A549 (cell line): Measurements from ENCODE around the gene HRH1. TPM values are rescaled to one million over a fixed set of nuclear protein-coding genes. Genes with fewer than 3 reads are reported as not detected.

Source experiments
- ATAC-seq, 2 experiments: fragments of 200-7000 bp in 1 of 2; fragments of >200 bp in 1 of 2; cut with Nextera tagmentation in 1 of 2; cut with Tn5 transposase in 1 of 2; 3 replicates each; pipeline versions ENCODE4 v1.8.0 to v1.9.1; 2018 to 2020; ENCODE audit warnings: mild to moderate bottlenecking in 1 of 2, moderate library complexity in 1 of 2
- CTCF ChIA-PET: fragments of 300-600 bp; sonication (Branson Sonifier 250); formaldehyde crosslinking; extraction: SDS; loops from one replicate; lab custom pipeline; 2021; ENCODE audit warnings: antibody characterized with exemption, inconsistent platforms; lab: Yijun Ruan, JAX
- POLR2A ChIA-PET: fragments of 350-600 bp; formaldehyde crosslinking; extraction: SDS; loops from one replicate; lab custom pipeline; 2021; ENCODE audit warnings: antibody characterized with exemption, inconsistent platforms; lab: Yijun Ruan, JAX
- DNase-seq, 2 experiments: peaks; one replicate each; pipeline versions ENCODE4 v3.0.0 to v3.0.0-alpha.2; 2011 to 2016; ENCODE audit warnings: low read depth in 1 of 2, low spot score in 1 of 2
- FAIRE-seq: peaks from 2 replicates; lab custom pipeline; 2011; peaks lifted over from hg19 to GRCh38; lab: Jason Lieb, UNC
- H3K27ac ChIP-seq, 2 experiments: fragments of >200 bp; sonication (Bioruptor Twin); formaldehyde crosslinking; 3 replicates each; pipeline ENCODE4 v1.5.1; 2016 to 2017
- H3K4me1 ChIP-seq: fragments of >200 bp; sonication (Bioruptor Twin); formaldehyde crosslinking; 3 replicates; pipeline ENCODE4 v1.6.1; 2016
- H3K4me2 ChIP-seq: fragments of >200 bp; sonication (Bioruptor Twin); formaldehyde crosslinking; 3 replicates; pipeline ENCODE4 v1.6.1; 2016
- H3K4me3 ChIP-seq: fragments of >200 bp; sonication (Bioruptor Twin); formaldehyde crosslinking; 3 replicates; pipeline ENCODE4 v1.5.1; 2016
- H3K9me3 ChIP-seq: fragments of >200 bp; sonication (Bioruptor Twin); formaldehyde crosslinking; 3 replicates; pipeline ENCODE4 v1.6.1; 2016
- CBX2 ChIP-seq: fragments of 200-600 bp; sonication (generic); IDR thresholded peaks from 2 replicates; pipeline ENCODE4 v1.6.1; 2016; ENCODE audit warnings: low read depth, mild to moderate bottlenecking, borderline replicate concordance
- EHF ChIP-seq: fragments of 250-450 bp; sonication (Bioruptor Pico); IDR thresholded peaks from 2 replicates; pipeline ENCODE4 v1.5.0; 2020; ENCODE audit warnings: mild to moderate bottlenecking
- EP300 ChIP-seq, 2 experiments: fragments of >200 bp; sonication (Bioruptor Twin); formaldehyde crosslinking; IDR thresholded peaks; 2 replicates in 1 of 2; 3 replicates in 1 of 2; pipeline ENCODE4 v1.6.1; 2016 to 2017
- ESRRA ChIP-seq: fragments of 150-350 bp; IDR thresholded peaks from 2 replicates; pipeline ENCODE4 v1.6.1; 2014; ENCODE audit warnings: mild to moderate bottlenecking, low read length, borderline replicate concordance
- FOSB ChIP-seq: fragments of 250-450 bp; sonication (Bioruptor Pico); IDR thresholded peaks from 2 replicates; pipeline ENCODE4 v1.5.0; 2020; ENCODE audit warnings: mild to moderate bottlenecking, moderate library complexity
- FOSL2 ChIP-seq, 2 experiments: fragments of 450-650 bp in 1 of 2; fragments of >200 bp in 1 of 2; sonication (Bioruptor Twin) in 1 of 2; formaldehyde crosslinking; IDR thresholded peaks; 2 replicates each; pipeline versions ENCODE4 v1.5.0 to v1.6.1; 2016 to 2020; ENCODE audit warnings: mild to moderate bottlenecking in 1 of 2, moderate library complexity in 1 of 2
- FOXS1 ChIP-seq: fragments of 250-450 bp; sonication (Bioruptor Pico); IDR thresholded peaks from 2 replicates; pipeline ENCODE4 v1.5.0; 2020; ENCODE audit warnings: mild to moderate bottlenecking, moderate library complexity
- HDAC2 ChIP-seq: fragments of 200-600 bp; sonication (generic); IDR thresholded peaks from 2 replicates; pipeline ENCODE4 v1.6.1; 2016
- HOXB13 ChIP-seq: fragments of 250-450 bp; sonication (Bioruptor Pico); IDR thresholded peaks from 2 replicates; pipeline ENCODE4 v1.5.0; 2020; ENCODE audit warnings: low read depth, mild to moderate bottlenecking, moderate library complexity
- HOXB5 ChIP-seq: fragments of 250-450 bp; sonication (Bioruptor Pico); IDR thresholded peaks from 2 replicates; pipeline ENCODE4 v1.5.0; 2020; ENCODE audit warnings: mild to moderate bottlenecking, moderate library complexity
- POLR2A ChIP-seq: IDR thresholded peaks from 2 replicates; pipeline ENCODE4 v1.6.1; 2012; ENCODE audit warnings: mild to moderate bottlenecking, low read length
- RARB ChIP-seq: fragments of 250-450 bp; sonication (Bioruptor Pico); IDR thresholded peaks from 2 replicates; pipeline ENCODE4 v1.8.0; 2021; ENCODE audit warnings: mild to moderate bottlenecking, moderate library complexity
- RCOR1 ChIP-seq: fragments of 150-350 bp; IDR thresholded peaks from 2 replicates; pipeline ENCODE4 v1.6.1; 2014; ENCODE audit warnings: antibody characterized with exemption, low read length, low read depth
- RFX5 ChIP-seq: fragments of 450-650 bp; IDR thresholded peaks from 2 replicates; pipeline ENCODE4 v1.7.1; 2014; ENCODE audit warnings: antibody characterized with exemption, mild to moderate bottlenecking, moderate library complexity
- RNF2 ChIP-seq: fragments of 200-600 bp; sonication (generic); IDR thresholded peaks from 2 replicates; pipeline ENCODE4 v1.6.1; 2016; ENCODE audit warnings: low read depth, mild to moderate bottlenecking, antibody characterized with exemption, moderate library complexity, borderline replicate concordance
- SMC3 ChIP-seq: fragments of >200 bp; sonication (Bioruptor Twin); formaldehyde crosslinking; IDR thresholded peaks from 3 replicates; pipeline ENCODE4 v1.6.1; 2018; ENCODE audit warnings: inconsistent platforms
- TFCP2L1 ChIP-seq: fragments of 250-450 bp; sonication (Bioruptor Pico); IDR thresholded peaks from 2 replicates; pipeline ENCODE4 v1.5.0; 2021; ENCODE audit warnings: mild to moderate bottlenecking
- ZC3H11A ChIP-seq: fragments of 450-650 bp; IDR thresholded peaks from 2 replicates; pipeline ENCODE4 v1.6.1; 2014; ENCODE audit warnings: antibody characterized with exemption, mild to moderate bottlenecking
- ZSCAN20 ChIP-seq: fragments of 250-450 bp; sonication (Bioruptor Pico); IDR thresholded peaks from 2 replicates; pipeline ENCODE4 v1.8.0; 2022; ENCODE audit warnings: mild to moderate bottlenecking, moderate library complexity
- WGBS: methylation state at CpG from one replicate; pipeline ENCODE4 v1.1.6; 2017; ENCODE audit errors: missing lambda C conversion rate; 5-methylcytosine and 5-hydroxymethylcytosine counted together
- polyA plus RNA-seq, 4 experiments: library from polyadenylated mRNA; depleted of rRNA in 3 of 4; stranded (reverse); fragments of >200 nt; fragmentation: RNase III in 1 of 4; extraction: RNeasy Plus Mini Kit Qiagen cat#74134 plus additional on column Dnase treatment in 1 of 4; gene quantifications; 2 replicates in 3 of 4; 3 replicates in 1 of 4; pipeline ENCODE4 v1.2.3, GENCODE V29; 2011 to 2017
- TF ChIP-seq, protein P1 (sequence below): IDR thresholded peaks from 2 replicates; pipeline ENCODE4 v1.6.1; 2012; ENCODE audit warnings: low read depth, borderline replicate concordance
- TF ChIP-seq, protein P2 (sequence below): fragments of >200 bp; sonication (Bioruptor Twin); formaldehyde crosslinking; IDR thresholded peaks from 3 replicates; pipeline ENCODE4 v1.5.1; 2016
- TF ChIP-seq, protein P3 (sequence below): IDR thresholded peaks from 2 replicates; pipeline ENCODE4 v1.6.1; 2012
- TF ChIP-seq, protein P4 (sequence below): IDR thresholded peaks from 2 replicates; pipeline ENCODE4 v1.6.1; 2012

Gene HRH1
- polyA plus RNA-seq, 2 of the 4 experiments (the other 2 are of a cell fraction) = 4.2 TPM

DNA sequence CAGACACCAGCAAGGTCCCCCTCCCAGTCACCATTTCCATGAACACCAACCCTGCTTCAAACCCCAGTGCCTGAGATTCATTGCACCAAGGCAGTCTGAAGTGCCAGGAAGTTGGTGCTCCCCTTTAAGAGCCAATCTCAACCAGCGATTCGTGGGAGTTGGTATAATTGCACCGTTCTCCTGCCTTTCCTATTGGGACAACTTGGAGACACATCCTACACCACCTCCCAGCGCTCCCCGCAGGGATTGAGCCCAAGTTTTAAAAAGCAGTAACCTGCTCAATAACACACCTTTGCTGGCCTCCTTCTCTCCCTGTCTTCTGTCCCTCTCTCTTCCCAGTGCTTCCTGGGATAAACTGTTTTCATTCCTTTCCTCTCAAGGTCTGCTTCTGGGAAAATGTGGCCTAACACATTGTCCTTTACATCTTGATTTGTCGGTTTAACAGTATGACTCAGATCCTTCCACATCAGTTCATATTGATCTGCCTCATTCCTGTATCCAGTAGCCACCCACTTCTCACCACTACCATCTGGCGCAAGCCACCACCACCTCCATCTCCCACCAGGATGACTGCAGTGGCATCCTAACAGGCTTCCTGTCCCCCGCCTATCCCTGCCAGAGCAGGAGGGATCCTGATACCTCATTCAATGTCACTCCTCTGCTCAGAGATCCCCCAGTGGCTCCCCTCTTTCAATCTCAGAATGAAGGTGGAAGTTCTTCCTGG, 37.8 kb upstream of the HRH1 start (continued):
- TF ChIP-seq FOSL2 (IDR thresholded peaks at IDR 0.05) (no peak), FOSL2 (CRISPR knock-in tag; IDR thresholded peaks at IDR 0.05) (no peak), ESRRA (no peak)
- TF ChIP-seq, protein P1, sequence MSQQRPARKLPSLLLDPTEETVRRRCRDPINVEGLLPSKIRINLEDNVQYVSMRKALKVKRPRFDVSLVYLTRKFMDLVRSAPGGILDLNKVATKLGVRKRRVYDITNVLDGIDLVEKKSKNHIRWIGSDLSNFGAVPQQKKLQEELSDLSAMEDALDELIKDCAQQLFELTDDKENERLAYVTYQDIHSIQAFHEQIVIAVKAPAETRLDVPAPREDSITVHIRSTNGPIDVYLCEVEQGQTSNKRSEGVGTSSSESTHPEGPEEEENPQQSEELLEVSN = no peak

DNA sequence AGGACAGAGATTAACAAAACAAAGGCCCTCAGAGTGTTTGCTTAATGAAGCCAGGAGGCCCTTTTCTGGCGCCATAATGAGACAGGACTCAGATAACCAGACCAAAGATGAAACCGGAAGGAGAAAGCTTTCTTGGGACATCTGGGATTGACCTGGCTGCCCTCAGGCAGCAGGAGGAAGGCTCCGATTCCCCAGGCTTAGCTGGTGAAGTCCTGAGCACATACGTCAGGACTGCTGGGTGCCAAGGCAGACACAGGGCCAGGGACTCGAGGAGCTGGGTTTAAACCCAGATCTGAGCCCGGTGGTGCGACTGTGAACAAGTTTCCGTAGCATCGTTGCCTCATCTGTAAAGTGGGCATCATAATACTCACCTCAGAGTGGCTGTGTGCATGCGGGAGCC, 36.7 kb upstream of the HRH1 start:
- no peak for DNase-seq
- no peaks in the 10 kb centered on the region for H3K4me1 ChIP-seq
- no peak for TF ChIP-seq FOSL2 (IDR thresholded peaks at IDR 0.05)
- TF ChIP-seq FOSL2 (CRISPR knock-in tag; IDR thresholded peaks at IDR 0.05) = no peak
- TF ChIP-seq EHF (CRISPR knock-in tag) = no peak
- TF ChIP-seq, protein P2, sequence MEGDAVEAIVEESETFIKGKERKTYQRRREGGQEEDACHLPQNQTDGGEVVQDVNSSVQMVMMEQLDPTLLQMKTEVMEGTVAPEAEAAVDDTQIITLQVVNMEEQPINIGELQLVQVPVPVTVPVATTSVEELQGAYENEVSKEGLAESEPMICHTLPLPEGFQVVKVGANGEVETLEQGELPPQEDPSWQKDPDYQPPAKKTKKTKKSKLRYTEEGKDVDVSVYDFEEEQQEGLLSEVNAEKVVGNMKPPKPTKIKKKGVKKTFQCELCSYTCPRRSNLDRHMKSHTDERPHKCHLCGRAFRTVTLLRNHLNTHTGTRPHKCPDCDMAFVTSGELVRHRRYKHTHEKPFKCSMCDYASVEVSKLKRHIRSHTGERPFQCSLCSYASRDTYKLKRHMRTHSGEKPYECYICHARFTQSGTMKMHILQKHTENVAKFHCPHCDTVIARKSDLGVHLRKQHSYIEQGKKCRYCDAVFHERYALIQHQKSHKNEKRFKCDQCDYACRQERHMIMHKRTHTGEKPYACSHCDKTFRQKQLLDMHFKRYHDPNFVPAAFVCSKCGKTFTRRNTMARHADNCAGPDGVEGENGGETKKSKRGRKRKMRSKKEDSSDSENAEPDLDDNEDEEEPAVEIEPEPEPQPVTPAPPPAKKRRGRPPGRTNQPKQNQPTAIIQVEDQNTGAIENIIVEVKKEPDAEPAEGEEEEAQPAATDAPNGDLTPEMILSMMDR = no peak
- TF ChIP-seq, protein P3, sequence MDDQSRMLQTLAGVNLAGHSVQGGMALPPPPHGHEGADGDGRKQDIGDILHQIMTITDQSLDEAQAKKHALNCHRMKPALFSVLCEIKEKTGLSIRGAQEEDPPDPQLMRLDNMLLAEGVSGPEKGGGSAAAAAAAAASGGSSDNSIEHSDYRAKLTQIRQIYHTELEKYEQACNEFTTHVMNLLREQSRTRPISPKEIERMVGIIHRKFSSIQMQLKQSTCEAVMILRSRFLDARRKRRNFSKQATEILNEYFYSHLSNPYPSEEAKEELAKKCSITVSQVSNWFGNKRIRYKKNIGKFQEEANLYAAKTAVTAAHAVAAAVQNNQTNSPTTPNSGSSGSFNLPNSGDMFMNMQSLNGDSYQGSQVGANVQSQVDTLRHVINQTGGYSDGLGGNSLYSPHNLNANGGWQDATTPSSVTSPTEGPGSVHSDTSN = no peak
- TF ChIP-seq, protein P1 = no peak
- no peak for TF ChIP-seq EP300 (IDR thresholded peaks at IDR 0.05)
- no peak for TF ChIP-seq HOXB5
- no peak for TF ChIP-seq POLR2A
- no peak for TF ChIP-seq FOXS1 (CRISPR knock-in tag)
- no peak for TF ChIP-seq RNF2
- TF ChIP-seq, all 56 proteins: peak for 0
- H3K9me3 ChIP-seq = no peaks in the 10 kb centered on the region; the same call in 2 of the 3 replicates
- POLR2A ChIA-PET = no interaction called here
- no peak overlapping the region for H3K4me3 ChIP-seq
- FAIRE-seq (no peak), ATAC-seq (no peak)
- WGBS = 85% methylated on average over 10 of the region's 10 CpGs
- no peak overlapping the region for H3K4me2 ChIP-seq
- CTCF ChIA-PET = interaction anchor here (0.9 to 4.6 kb wide), 4 partner anchors 9 to 218 kb away, joined by 3 to 18 read pairs (median 3); no protein-coding TSS in a partner anchor
- no peak overlapping the region for H3K27ac ChIP-seq

DNA sequence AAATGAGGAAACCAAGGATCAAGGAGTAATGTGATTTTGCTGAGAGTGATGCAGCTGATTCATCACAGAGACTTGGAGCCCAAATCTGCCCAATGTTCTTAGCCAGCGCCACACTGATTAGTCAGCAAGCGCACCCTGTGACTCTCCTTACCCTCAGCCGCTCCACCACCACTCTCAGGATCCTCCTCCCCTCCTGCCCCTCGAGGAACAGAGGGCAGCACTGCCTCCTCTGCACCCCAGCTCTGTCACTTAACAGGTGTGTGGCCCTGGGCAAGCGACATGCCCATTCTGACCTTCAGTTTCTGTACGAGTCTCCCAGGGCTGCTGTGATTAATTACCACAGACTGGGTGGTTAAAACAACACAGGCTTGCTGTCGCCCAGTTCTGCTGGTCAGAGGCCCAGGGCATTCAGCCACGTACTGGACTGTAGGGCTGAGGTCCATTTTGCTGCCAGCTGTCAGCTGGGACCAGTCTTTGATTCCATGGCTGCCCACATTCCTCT, 36.1 kb upstream of the HRH1 start:
- Histone ChIP-seq H3K4me3 (no peak overlapping the region), H3K4me2 (no peak overlapping the region), H3K4me1 (no peaks in the 10 kb centered on the region), H3K27ac (no peak overlapping the region), H3K9me3 (peaks cover 5% of the 10 kb centered on the region)
- FAIRE-seq (no peak), DNase-seq (no peak), ATAC-seq (no peak)
- ChIA-PET POLR2A (no interaction called here), CTCF (interaction anchor here (0.9 to 4.6 kb wide), 4 partner anchors 10 to 217 kb away, joined by 3 to 18 read pairs (median 3); no protein-coding TSS in a partner anchor)
- no peak for TF ChIP-seq RFX5
- TF ChIP-seq CBX2 = no peak
- no peak for TF ChIP-seq TFCP2L1
- no peak for TF ChIP-seq FOSL2 (IDR thresholded peaks at IDR 0.05)
- TF ChIP-seq FOSL2 (CRISPR knock-in tag; IDR thresholded peaks at IDR 0.05) = no peak
- TF ChIP-seq RNF2 = no peak
- no peak for TF ChIP-seq FOXS1 (CRISPR knock-in tag)
- no peak for TF ChIP-seq EP300 (IDR thresholded peaks at IDR 0.05)
- TF ChIP-seq FOSB (CRISPR knock-in tag) = no peak
- no peak for TF ChIP-seq RARB (CRISPR knock-in tag)
- no peak for TF ChIP-seq POLR2A
- TF ChIP-seq SMC3 = no peak
- no peak for TF ChIP-seq HOXB13 (CRISPR knock-in tag)
- TF ChIP-seq ZSCAN20 (CRISPR knock-in tag) = no peak
- no peak for TF ChIP-seq HDAC2
- TF ChIP-seq, protein P4, sequence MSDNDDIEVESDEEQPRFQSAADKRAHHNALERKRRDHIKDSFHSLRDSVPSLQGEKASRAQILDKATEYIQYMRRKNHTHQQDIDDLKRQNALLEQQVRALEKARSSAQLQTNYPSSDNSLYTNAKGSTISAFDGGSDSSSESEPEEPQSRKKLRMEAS = no peak
- no peak for TF ChIP-seq RCOR1
- no peak for TF ChIP-seq ZC3H11A
- TF ChIP-seq, protein P3 = no peak
- 54% methylated on average over 8 of the region's 8 CpGs for WGBS
